GM12878 (cell line): ENCODE data around the gene CHD1. TPM values are rescaled to one million over a fixed set of nuclear protein-coding genes. Genes with fewer than 3 reads are reported as not detected.

Experiments used
- ATAC-seq: fragments of 200-7000 bp; cut with Tn5 transposase; 3 replicates; pipeline ENCODE4 v1.9.1; 2020; ENCODE audit warnings: mild to moderate bottlenecking, moderate library complexity
- BruUV-seq: library from RNA; stranded (reverse); fragments of 400-500 nt; replicated peaks from 2 replicates; lab custom pipeline; 2021; lab: Mats Ljungman, UMichigan
- CTCF ChIA-PET: fragments of 300-600 bp; sonication (Branson Sonifier 250); formaldehyde crosslinking; extraction: SDS; loops from one replicate; lab custom pipeline; 2021; ENCODE audit warnings: inconsistent platforms; lab: Yijun Ruan, JAX
- POLR2A ChIA-PET: fragments of 350-600 bp; formaldehyde crosslinking; extraction: SDS; loops from one replicate; lab custom pipeline; 2021; ENCODE audit warnings: inconsistent platforms; lab: Charles Lee
- RAD21 ChIA-PET: fragments of 300-600 bp; sonication (Branson Sonifier 250); formaldehyde crosslinking; loops from one replicate; lab custom pipeline; 2023; ENCODE audit warnings: antibody characterized with exemption; ENCODE audit not compliant: unreplicated experiment; lab: Charles Lee
- SMC1A ChIA-PET: fragments of 300-600 bp; sonication (Branson Sonifier 250); formaldehyde crosslinking; loops from one replicate; lab custom pipeline; 2023; ENCODE audit not compliant: unreplicated experiment, uncharacterized antibody; lab: Charles Lee
- DNase-seq: peaks from one replicate; pipeline ENCODE4 v3.0.0-alpha.2; 2011; ENCODE audit warnings: low read depth, low spot score
- FAIRE-seq: peaks from 3 replicates; lab custom pipeline; 2011; peaks lifted over from hg19 to GRCh38; lab: Jason Lieb, UNC
- H2AFZ ChIP-seq: 2 replicates; pipeline ENCODE4 v1.6.0; 2011; ENCODE audit warnings: low read depth, low read length, control low read depth; ENCODE audit not compliant: control insufficient read depth
- H3K27ac ChIP-seq: 2 replicates; pipeline ENCODE4 v1.5.1; 2011; ENCODE audit warnings: control low read depth; ENCODE audit not compliant: control insufficient read depth, insufficient read depth
- H3K27me3 ChIP-seq, 2 experiments: replicated peaks in 1 of 2; 2 replicates each; pipeline versions ENCODE4 v1.6.0 to v1.6.1; 2011; ENCODE audit warnings: low read length in 1 of 2; ENCODE audit not compliant: control insufficient read depth in 2 of 2, insufficient read depth in 2 of 2
- H3K36me3 ChIP-seq, 2 experiments: 2 replicates each; pipeline ENCODE4 v1.5.1; 2011; ENCODE audit warnings: low read length in 1 of 2; ENCODE audit not compliant: control insufficient read depth in 2 of 2, insufficient read depth in 2 of 2
- H3K4me1 ChIP-seq: 2 replicates; pipeline ENCODE4 v1.6.1; 2011; ENCODE audit warnings: mild to moderate bottlenecking, low read length, moderate library complexity, mixed read lengths; ENCODE audit not compliant: control insufficient read depth, insufficient read depth
- H3K4me2 ChIP-seq: 2 replicates; pipeline ENCODE4 v1.6.0; 2011; ENCODE audit warnings: control low read depth; ENCODE audit not compliant: control insufficient read depth, insufficient read depth
- H3K4me3 ChIP-seq: fragments of 200-600 bp; sonication (generic); 2 replicates; pipeline ENCODE4 v1.5.1; 2016
- H3K79me2 ChIP-seq: 2 replicates; pipeline ENCODE4 v1.6.0; 2011; ENCODE audit warnings: low read length; ENCODE audit not compliant: control insufficient read depth, insufficient read depth
- H3K9ac ChIP-seq: 2 replicates; pipeline ENCODE4 v1.8.0; 2011; ENCODE audit warnings: low read length, control low read depth, mixed read lengths; ENCODE audit not compliant: control insufficient read depth, insufficient read depth
- H3K9me3 ChIP-seq: replicated peaks from 3 replicates; pipeline ENCODE4 v1.5.1; 2011; ENCODE audit warnings: mild to moderate bottlenecking, low read length; ENCODE audit not compliant: control insufficient read depth, insufficient read depth
- H4K20me1 ChIP-seq: 2 replicates; pipeline ENCODE4 v1.6.0; 2011; ENCODE audit not compliant: control insufficient read depth, insufficient read depth
- BACH1 ChIP-seq: fragments of 450-650 bp; IDR thresholded peaks from 2 replicates; pipeline ENCODE4 v1.6.1; 2017; ENCODE audit warnings: mild to moderate bottlenecking, borderline replicate concordance
- CBX3 ChIP-seq: fragments of 200-600 bp; sonication (generic); IDR thresholded peaks from 2 replicates; pipeline ENCODE4 v1.6.1; 2016; ENCODE audit warnings: low read depth, borderline replicate concordance
- EGR1 ChIP-seq, 2 experiments: IDR thresholded peaks; 1 replicate in 1 of 2; 2 replicates in 1 of 2; pipeline ENCODE4 v1.6.1; 2011 to 2012; ENCODE audit warnings: low read depth in 2 of 2, low read length in 2 of 2, borderline replicate concordance in 1 of 2, mild to moderate bottlenecking in 1 of 2, moderate library complexity in 1 of 2
- ESRRA ChIP-seq: IDR thresholded peaks from 2 replicates; pipeline ENCODE4 v1.6.1; 2012; ENCODE audit warnings: mild to moderate bottlenecking, low read length, improper control_type of control experiment
- IKZF1 ChIP-seq: fragments of 450-650 bp; conservative IDR thresholded peaks from 2 replicates; pipeline ENCODE4 v1.6.1; 2017; ENCODE audit warnings: antibody characterized with exemption, mild to moderate bottlenecking
- IRF4 ChIP-seq: IDR thresholded peaks from 2 replicates; pipeline ENCODE4 v1.6.1; 2011; ENCODE audit warnings: low read depth, low read length
- JUND ChIP-seq: IDR thresholded peaks from 2 replicates; pipeline ENCODE4 v1.6.1; 2012; ENCODE audit warnings: low read depth, mild to moderate bottlenecking, low read length, improper control_type of control experiment, moderate library complexity
- LARP7 ChIP-seq: fragments of 450-650 bp; IDR thresholded peaks from 2 replicates; pipeline ENCODE4 v1.6.1; 2017; ENCODE audit warnings: mild to moderate bottlenecking
- PAX5 ChIP-seq: IDR thresholded peaks from 2 replicates; pipeline ENCODE4 v1.6.1; 2011; ENCODE audit warnings: low read depth, low read length, borderline replicate concordance
- RAD21 ChIP-seq: IDR thresholded peaks from 2 replicates; pipeline ENCODE4 v1.6.1; 2011; ENCODE audit warnings: mild to moderate bottlenecking, low read depth, low read length, moderate library complexity; ENCODE audit not compliant: insufficient read depth
- RCOR1 ChIP-seq: conservative IDR thresholded peaks from 2 replicates; pipeline ENCODE4 v1.6.1; 2012; ENCODE audit warnings: low read depth, low read length, improper control_type of control experiment
- SIN3A ChIP-seq: IDR thresholded peaks from 2 replicates; pipeline ENCODE4 v1.6.1; 2012; ENCODE audit warnings: low read depth, low read length, improper control_type of control experiment
- SMAD5 ChIP-seq: IDR thresholded peaks from 2 replicates; pipeline ENCODE4 v1.6.1; 2016; ENCODE audit warnings: antibody characterized with exemption, low read depth
- SMC3 ChIP-seq: IDR thresholded peaks from 2 replicates; pipeline ENCODE4 v1.6.1; 2011; ENCODE audit warnings: low read length, improper control_type of control experiment, borderline replicate concordance
- SP1 ChIP-seq: IDR thresholded peaks from one replicate; pipeline ENCODE4 v1.6.1; 2011; ENCODE audit warnings: low read depth, low read length
- USF2 ChIP-seq: IDR thresholded peaks from 2 replicates; pipeline ENCODE4 v1.6.1; 2011; ENCODE audit warnings: low read depth, low read length, improper control_type of control experiment, borderline replicate concordance
- WGBS: methylation state at CpG from one replicate; pipeline ENCODE4 v1.1.6; 2016; ENCODE audit warnings: low lambda C conversion rate; ENCODE audit not compliant: insufficient replicate concordance, insufficient coverage; ENCODE audit errors: missing lambda C conversion rate; 5-methylcytosine and 5-hydroxymethylcytosine counted together
- in situ Hi-C: fragments of 300-500 bp; cut with MboI; formaldehyde crosslinking; loops from 9 replicates; pipeline ENCODE4 v1.14.3; 2018; ENCODE audit warnings: mixed read lengths
- intact Hi-C: fragments of 100-400 bp; cut with micrococcal nuclease; formaldehyde crosslinking; loops from one replicate; pipeline ENCODE4 v1.14.2; 2022; ENCODE audit not compliant: unreplicated experiment
- polyA plus RNA-seq, 11 experiments: library from polyadenylated mRNA; depleted of rRNA in 4 of 11; unstranded in 6 of 11; stranded (reverse) in 5 of 11; fragments of >200 nt; fragmentation: Nextera tagmentation in 4 of 11; fragmentation: Illumina TruSeq in 1 of 11; extraction: Ambion mirVana in 4 of 11; extraction: Trizol in 1 of 11; gene quantifications; 1 replicate in 1 of 11; 2 replicates in 10 of 11; pipeline versions ENCODE4 v1.2.1 to v1.2.3, GENCODE V29; 2011 to 2016; ENCODE audit warnings: inconsistent platforms in 2 of 11, missing spikeins in 2 of 11, low read depth in 1 of 11
- total RNA-seq, 4 experiments: library from RNA; depleted of rRNA in 3 of 4; stranded (reverse); fragments of >200 nt in 3 of 4; fragmentation: Illumina TruSeq in 1 of 4; extraction: Trizol in 1 of 4; gene quantifications; 2 replicates each; pipeline versions ENCODE4 v1.2.1 to v1.2.3, GENCODE V29; 2013 to 2021

CHD1 gene
- total and polyA plus RNA-seq, 10 of the 15 experiments (the other 5 are each of a cell fraction or from before 2014, with no cell fraction given), result 25.5 to 158 (median 50.5) TPM

GRCh38 chr5:98880151-98880550, 48.7 kb downstream of the CHD1 start:
- intact Hi-C loops, result no loop called here
- RAD21 ChIA-PET, result no interaction called here
- Histone ChIP-seq H3K4me2 (no peak overlapping the region), H3K9me3 (no peaks in the 10 kb centered on the region), H3K27ac (no peak overlapping the region), H3K4me1 (0 out of 2 replicates have a peak, but pooled peaks cover 2% of the 10 kb centered on the region), H3K27me3 (no peaks in the 10 kb centered on the region), H4K20me1 (no peaks in the 10 kb centered on the region), H2AFZ (no peak overlapping the region), H3K36me3 (peaks cover 4 to 32% of the 10 kb centered on the region in 2 experiments), H3K79me2 (no peaks in the 10 kb centered on the region), H3K9ac (no peak overlapping the region), H3K4me3 (no peak overlapping the region)
- TF ChIP-seq LARP7 (no peak), USF2 (no peak), RCOR1 (no peak), EGR1 (IDR thresholded peaks at IDR 0.05; ENCODE audit: borderline replicate concordance in 1 of 2, low read depth in 2 of 2, low read length in 2 of 2) (no peak), IKZF1 (no peak)
- SMC1A ChIA-PET, result interaction anchor here (0.8 to 2.1 kb wide), 6 partner anchors 9 to 180 kb away, joined by 3 to 8 read pairs (median 3); no protein-coding TSS in a partner anchor
- in situ Hi-C loops, result loop anchor here (25.0 kb wide), 1 partner anchor 1868 kb away; no protein-coding TSS in a partner anchor
- ATAC-seq (no peak), FAIRE-seq (no peak), DNase-seq (no peak)
- POLR2A ChIA-PET, result no interaction called here
- CTCF ChIA-PET, result interaction anchor here (0.6 to 1.2 kb wide), 4 partner anchors 10 to 152 kb away, joined by 3 to 5 read pairs (median 3); no protein-coding TSS in a partner anchor
- 100% methylated on average over 3 of the region's 3 CpGs for WGBS
- no TSS peak for BruUV-seq

GRCh38 chr5:98877600-98877999, 51.2 kb downstream of the CHD1 start:
- Histone ChIP-seq H3K36me3 (peaks cover 4 to 35% of the 10 kb centered on the region in 2 experiments), H2AFZ (no peak overlapping the region), H3K9ac (no peak overlapping the region), H3K27me3 (no peaks in the 10 kb centered on the region), H3K27ac (no peak overlapping the region), H3K4me3 (no peak overlapping the region), H4K20me1 (no peaks in the 10 kb centered on the region), H3K4me1 (0 out of 2 replicates have a peak, but pooled peaks cover 2% of the 10 kb centered on the region), H3K4me2 (no peak overlapping the region), H3K9me3 (no peaks in the 10 kb centered on the region), H3K79me2 (no peaks in the 10 kb centered on the region)
- DNase-seq, result no peak
- intact Hi-C loops, result no loop called here
- ChIA-PET CTCF (interaction anchor here (0.6 to 1.4 kb wide), 2 partner anchors 11 to 182 kb away, joined by 3 read pairs; no protein-coding TSS in a partner anchor), RAD21 (no interaction called here), POLR2A (no interaction called here), SMC1A (no interaction called here)
- BruUV-seq, result no TSS peak
- in situ Hi-C loops, result loop anchor here (25.0 kb wide), 1 partner anchor 1865 kb away; no protein-coding TSS in a partner anchor
- WGBS, result 100% methylated on average over 2 of the region's 2 CpGs
- ATAC-seq, result no peak
- no peak for FAIRE-seq
- TF ChIP-seq SP1 (no peak), CBX3 (no peak), IRF4 (no peak), SMAD5 (no peak), RAD21 (no peak), ESRRA (no peak), IKZF1 (no peak), SIN3A (no peak), SMC3 (no peak), BACH1 (no peak), JUND (no peak), PAX5 (no peak)
